Muscle of back (tissue), 11 donors: Measurements from ENCODE around the gene NLRP8. TPM values are rescaled to one million over a fixed set of nuclear protein-coding genes. Genes with fewer than 3 reads are reported as not detected.
"Not testable (repeated sequence)": the region's sequence is repeated elsewhere in the genome, so short reads cannot be mapped to it uniquely, and the experiment has no call there.

Source experiments
- DNase-seq, 3 donors: peaks; one replicate each; pipeline versions ENCODE4 v3.0.0 to v3.0.0-alpha.2; 2013
- polyA plus RNA-seq, 10 donors: library from polyadenylated mRNA; unstranded; fragments of 120-200 nt; gene quantifications; one replicate each; pipeline ENCODE4 v1.2.1, GENCODE V29; 2013; ENCODE audit not compliant: insufficient read length in 10 of 10

The NLRP8 gene
- polyA plus RNA-seq, 10 donors: not detected

- DNase-seq: no peak
Observed at GRCh38 chr19:55973982-55974381, 26.4 kb downstream of the NLRP8 start.

GRCh38 chr19:55980415-55980814 is 32.8 kb downstream of the NLRP8 start:
- DNase-seq: no peak

GRCh38 chr19:55985254-55985653 is 37.6 kb downstream of the NLRP8 start:
- DNase-seq: no peak

GRCh38 chr19:55986487-55986886 is 38.9 kb downstream of the NLRP8 start, which contains the start of gene NLRP5:
Gene NLRP5, plus strand, starts transcription at chr19:55986775.
- no peak for DNase-seq

- DNase-seq: no peak
Observed at GRCh38 chr19:55990831-55991230, 43.2 kb downstream of the NLRP8 start.

- DNase-seq: no peak
Observed at GRCh38 chr19:55993492-55993891, 45.9 kb downstream of the NLRP8 start.

- DNase-seq: no peak
Observed at GRCh38 chr19:56014765-56015164, 67.1 kb downstream of the NLRP8 start.

- DNase-seq: peak in 1 of 3 donors; percentile 1
Observed at GRCh38 chr19:56015756-56016155, 68.1 kb downstream of the NLRP8 start.

GRCh38 chr19:56019325-56019724 is 71.7 kb downstream of the NLRP8 start:
- DNase-seq: not testable (repeated sequence)

- DNase-seq: not testable (repeated sequence)
Observed at GRCh38 chr19:56020355-56020975, 72.8 kb downstream of the NLRP8 start.

GRCh38 chr19:56026769-56027168 is 79.1 kb downstream of the NLRP8 start:
- no peak for DNase-seq

Other genes with a start within 250 kb of the NLRP8 start
- gene NLRP9, start 209.4 kb upstream of the NLRP8 start, polyA plus RNA-seq: under 1 TPM in 2 of 10 donors, not detected in 8; 0.07 to 0.08 TPM
- under 1 TPM in 5 of 10 donors, not detected in 5; 0.27 to 0.51 (median 0.34) TPM for gene RFPL4A, start 188.7 kb upstream of the NLRP8 start, polyA plus RNA-seq
- gene RFPL4AL1, start 178.7 kb upstream of the NLRP8 start, polyA plus RNA-seq: 1 to 10 TPM in 1 of 10 donors, under 1 TPM in 6, not detected in 3; 0.14 to 1.4 (median 0.45) TPM
- gene NLRP11, start 115.8 kb upstream of the NLRP8 start, polyA plus RNA-seq: under 1 TPM in 2 of 10 donors, not detected in 8; 0.03 to 0.06 TPM
- gene NLRP4, start 111.3 kb upstream of the NLRP8 start, polyA plus RNA-seq: not detected
- not detected for gene NLRP13, start 15.5 kb upstream of the NLRP8 start, polyA plus RNA-seq
- under 1 TPM in 2 of 10 donors, not detected in 8; 0.13 to 0.26 TPM for gene NLRP5, start 38.9 kb downstream of the NLRP8 start, polyA plus RNA-seq
- 10 to 100 TPM; 16.0 to 27.3 (median 18.9) TPM for gene ZNF787, start 173.5 kb downstream of the NLRP8 start, polyA plus RNA-seq
- 10 to 100 TPM; 12.1 to 19.4 (median 15.5) TPM for gene ZNF444, start 193.5 kb downstream of the NLRP8 start, polyA plus RNA-seq
- gene GALP, start 228.2 kb downstream of the NLRP8 start, polyA plus RNA-seq: not detected
- not detected for gene ZSCAN5B, start 250.0 kb downstream of the NLRP8 start, polyA plus RNA-seq